ENCODE measurements around the gene RAI14.
"Not testable (repeated sequence)": the region's sequence is repeated elsewhere in the genome, so short reads cannot be mapped to it uniquely, and the experiment has no call there.

Gene RAI14

GRCh38 chr5:34695275-34696027 lies 39.3 kb downstream of the RAI14 start:
- H3K36me3 Mint-ChIP-seq (ENCODE audit: low read depth), result no peaks in the 10 kb centered on the region
- peaks cover 14% of the 10 kb centered on the region for H3K4me1 Mint-ChIP-seq (ENCODE audit: low read depth)
- H3K9me3 Mint-ChIP-seq, result no peaks in the 10 kb centered on the region
- H3K27me3 Mint-ChIP-seq, result no peaks in the 10 kb centered on the region
- H3K4me3 Mint-ChIP-seq, result no peak overlapping the region
- no peak overlapping the region for H3K27ac Mint-ChIP-seq

GRCh38 chr5:34697308-34698108 lies 41.4 kb downstream of the RAI14 start:
- no peaks in the 10 kb centered on the region for H3K27me3 Mint-ChIP-seq
- H3K4me3 Mint-ChIP-seq, result no peak overlapping the region
- H3K36me3 Mint-ChIP-seq (ENCODE audit: low read depth), result no peaks in the 10 kb centered on the region
- H3K4me1 Mint-ChIP-seq (ENCODE audit: low read depth), result peaks cover 14% of the 10 kb centered on the region
- H3K9me3 Mint-ChIP-seq, result no peaks in the 10 kb centered on the region
- H3K27ac Mint-ChIP-seq, result no peak overlapping the region

- Mint-ChIP-seq H3K36me3 (ENCODE audit: low read depth) (no peaks in the 10 kb centered on the region), H3K9me3 (no peaks in the 10 kb centered on the region), H3K4me3 (no peak overlapping the region), H3K4me1 (ENCODE audit: low read depth) (peaks cover 14% of the 10 kb centered on the region), H3K27me3 (no peaks in the 10 kb centered on the region), H3K27ac (no peak overlapping the region)
These were observed 41.9 kb downstream of the RAI14 start for GRCh38 chr5:34698109-34698419.

- no peaks in the 10 kb centered on the region for H3K36me3 Mint-ChIP-seq (ENCODE audit: low read depth)
- H3K27ac Mint-ChIP-seq, result no peak overlapping the region
- no peaks in the 10 kb centered on the region for H3K27me3 Mint-ChIP-seq
- peaks cover 14% of the 10 kb centered on the region for H3K4me1 Mint-ChIP-seq (ENCODE audit: low read depth)
- no peaks in the 10 kb centered on the region for H3K9me3 Mint-ChIP-seq
- no peak overlapping the region for H3K4me3 Mint-ChIP-seq
These were observed 42.6 kb downstream of the RAI14 start for GRCh38 chr5:34698754-34699153.

- H3K4me3 Mint-ChIP-seq, result no peak overlapping the region
- H3K9me3 Mint-ChIP-seq, result no peaks in the 10 kb centered on the region
These were observed 43.3 kb downstream of the RAI14 start for GRCh38 chr5:34699155-34700077.

GRCh38 chr5:34700078-34700452 lies 43.9 kb downstream of the RAI14 start:
- peaks cover 2% of the 10 kb centered on the region for H3K4me1 Mint-ChIP-seq (ENCODE audit: low read depth)
- H3K36me3 Mint-ChIP-seq (ENCODE audit: low read depth), result no peaks in the 10 kb centered on the region
- no peak overlapping the region for H3K27ac Mint-ChIP-seq
- H3K9me3 Mint-ChIP-seq, result no peaks in the 10 kb centered on the region
- H3K4me3 Mint-ChIP-seq, result no peak overlapping the region
- H3K27me3 Mint-ChIP-seq, result no peaks in the 10 kb centered on the region

More at GRCh38 chr5:34699155-34700077, 43.3 kb downstream of the RAI14 start:
- Mint-ChIP-seq H3K27me3 (no peaks in the 10 kb centered on the region), H3K36me3 (ENCODE audit: low read depth) (no peaks in the 10 kb centered on the region), H3K27ac (no peak overlapping the region), H3K4me1 (ENCODE audit: low read depth) (peaks cover 9% of the 10 kb centered on the region)

- H3K36me3 Mint-ChIP-seq (ENCODE audit: low read depth); H3K27me3 Mint-ChIP-seq; H3K4me3 Mint-ChIP-seq; H3K9me3 Mint-ChIP-seq; H3K27ac Mint-ChIP-seq; H3K4me1 Mint-ChIP-seq (ENCODE audit: low read depth): not testable (repeated sequence)
These were observed 45.3 kb downstream of the RAI14 start for GRCh38 chr5:34701442-34701841.

GRCh38 chr5:34703767-34704713 lies 47.9 kb downstream of the RAI14 start:
- H3K36me3 Mint-ChIP-seq (ENCODE audit: low read depth), result no peaks in the 10 kb centered on the region
- no peak overlapping the region for H3K4me3 Mint-ChIP-seq
- no peaks in the 10 kb centered on the region for H3K9me3 Mint-ChIP-seq
- H3K27ac Mint-ChIP-seq, result no peak overlapping the region
- H3K27me3 Mint-ChIP-seq, result peaks cover 3% of the 10 kb centered on the region
- no peaks in the 10 kb centered on the region for H3K4me1 Mint-ChIP-seq (ENCODE audit: low read depth)

GRCh38 chr5:34706084-34706483 lies 50.0 kb downstream of the RAI14 start:
- Mint-ChIP-seq H3K4me3 (no peak overlapping the region), H3K36me3 (ENCODE audit: low read depth) (no peaks in the 10 kb centered on the region), H3K27ac (no peak overlapping the region), H3K27me3 (peaks cover 3% of the 10 kb centered on the region), H3K9me3 (no peaks in the 10 kb centered on the region), H3K4me1 (ENCODE audit: low read depth) (no peaks in the 10 kb centered on the region)

- no peak overlapping the region for H3K4me3 Mint-ChIP-seq
- peaks cover 3% of the 10 kb centered on the region for H3K27me3 Mint-ChIP-seq
- no peaks in the 10 kb centered on the region for H3K4me1 Mint-ChIP-seq (ENCODE audit: low read depth)
- H3K27ac Mint-ChIP-seq, result no peak overlapping the region
- no peaks in the 10 kb centered on the region for H3K9me3 Mint-ChIP-seq
- no peaks in the 10 kb centered on the region for H3K36me3 Mint-ChIP-seq (ENCODE audit: low read depth)
These were observed 51.5 kb downstream of the RAI14 start for GRCh38 chr5:34707451-34708107.

- Mint-ChIP-seq H3K36me3 (ENCODE audit: low read depth) (no peaks in the 10 kb centered on the region), H3K9me3 (no peaks in the 10 kb centered on the region), H3K27ac (no peak overlapping the region), H3K4me1 (ENCODE audit: low read depth) (no peaks in the 10 kb centered on the region), H3K4me3 (no peak overlapping the region), H3K27me3 (peaks cover 3% of the 10 kb centered on the region)
These were observed 52.6 kb downstream of the RAI14 start for GRCh38 chr5:34708777-34709176.

GRCh38 chr5:34709861-34710673 lies 53.9 kb downstream of the RAI14 start:
- H3K27ac Mint-ChIP-seq, result no peak overlapping the region
- no peaks in the 10 kb centered on the region for H3K36me3 Mint-ChIP-seq (ENCODE audit: low read depth)
- no peaks in the 10 kb centered on the region for H3K4me1 Mint-ChIP-seq (ENCODE audit: low read depth)
- no peak overlapping the region for H3K4me3 Mint-ChIP-seq
- H3K27me3 Mint-ChIP-seq, result peaks cover 3% of the 10 kb centered on the region
- no peaks in the 10 kb centered on the region for H3K9me3 Mint-ChIP-seq

GRCh38 chr5:34712565-34712964 lies 56.4 kb downstream of the RAI14 start:
- H3K27me3 Mint-ChIP-seq, result no peaks in the 10 kb centered on the region
- H3K4me3 Mint-ChIP-seq, result no peak overlapping the region
- no peak overlapping the region for H3K27ac Mint-ChIP-seq
- no peaks in the 10 kb centered on the region for H3K4me1 Mint-ChIP-seq (ENCODE audit: low read depth)
- H3K36me3 Mint-ChIP-seq (ENCODE audit: low read depth), result no peaks in the 10 kb centered on the region
- H3K9me3 Mint-ChIP-seq, result no peaks in the 10 kb centered on the region

All from stimulated activated naive CD8-positive, alpha-beta T cell treated with anti-CD3 and anti-CD28 coated beads, Interleukin-15, Interleukin-2, amounts not matched to agents 100 ng/mL and 50 ng/mL, for 24 hours (primary cell).